HepG2 (cell line): ENCODE data around the gene ABCA2. TPM values are rescaled to one million over a fixed set of nuclear protein-coding genes. Genes with fewer than 3 reads are reported as not detected.

ENCODE experiments used
- ATAC-seq: fragments of 200-7000 bp; cut with Tn5 transposase; 3 replicates; pipeline ENCODE4 v1.9.1; 2020; ENCODE audit warnings: mild to moderate bottlenecking, moderate library complexity
- BruUV-seq: library from RNA; stranded (reverse); fragments of 400-500 nt; replicated peaks from 2 replicates; lab custom pipeline; 2021; lab: Mats Ljungman, UMichigan
- CTCF ChIA-PET: fragments of 300-600 bp; formaldehyde crosslinking; extraction: SDS; loops from one replicate; lab custom pipeline; 2021; ENCODE audit warnings: low total read pairs, inconsistent platforms, low intra/inter-chr PET ratio; lab: Yijun Ruan, JAX
- POLR2A ChIA-PET: fragments of 350-600 bp; sonication (Branson Sonifier 250); formaldehyde crosslinking; loops from one replicate; lab custom pipeline; 2020; ENCODE audit warnings: antibody characterized with exemption, inconsistent platforms; lab: Yijun Ruan, JAX
- DNase-seq: peaks from one replicate; pipeline ENCODE4 v3.0.0-alpha.2; 2015; ENCODE audit warnings: low spot score
- FAIRE-seq: peaks from 3 replicates; lab custom pipeline; 2011; peaks lifted over from hg19 to GRCh38; lab: Jason Lieb, UNC
- H2AFZ ChIP-seq: one replicate; pipeline ENCODE4 v1.6.1; 2011; ENCODE audit warnings: low read length, inconsistent platforms
- H3K27ac ChIP-seq: fragments of 300-600 bp; 3 replicates; pipeline ENCODE4 v1.8.0; 2011; ENCODE audit warnings: mixed run types, mild to moderate bottlenecking, mixed read lengths, low read length, inconsistent platforms; ENCODE audit not compliant: insufficient read depth; ENCODE audit errors: extremely low read length
- H3K27me3 ChIP-seq, 2 experiments: fragments of 200-600 bp in 1 of 2; 2 replicates in 1 of 2; 3 replicates in 1 of 2; pipeline versions ENCODE4 v1.6.0 to v1.8.0; 2011; ENCODE audit warnings: low read length in 2 of 2, mild to moderate bottlenecking in 2 of 2, moderate library complexity in 2 of 2, inconsistent platforms in 1 of 2; ENCODE audit not compliant: insufficient read depth in 2 of 2, control insufficient read depth in 1 of 2
- H3K36me3 ChIP-seq, 2 experiments: fragments of 200-600 bp in 1 of 2; replicated peaks in 1 of 2; 2 replicates in 1 of 2; 3 replicates in 1 of 2; pipeline versions ENCODE4 v1.5.1 to v1.8.0; 2011; ENCODE audit warnings: low read length in 2 of 2, inconsistent platforms in 1 of 2; ENCODE audit not compliant: insufficient read depth in 2 of 2, control insufficient read depth in 1 of 2
- H3K4me1 ChIP-seq: 2 replicates; pipeline ENCODE4 v1.5.1; 2012; ENCODE audit warnings: low read length, inconsistent platforms; ENCODE audit not compliant: insufficient read depth
- H3K4me2 ChIP-seq: 2 replicates; pipeline ENCODE4 v1.6.0; 2011; ENCODE audit warnings: low read depth, low read length, inconsistent platforms
- H3K4me3 ChIP-seq, 3 experiments: fragments of 200-600 bp in 1 of 3; sonication (generic), shearing (Covaris generic) in 1 of 3; replicated peaks in 1 of 3; 2 replicates each; pipeline ENCODE4 v1.5.1; 2011 to 2016; ENCODE audit warnings: low read length in 3 of 3, inconsistent platforms in 2 of 3, low read depth in 2 of 3, mild to moderate bottlenecking in 2 of 3, control low read depth in 1 of 3, mixed read lengths in 1 of 3; ENCODE audit not compliant: insufficient read depth in 1 of 3
- H3K79me2 ChIP-seq: one replicate; pipeline ENCODE4 v1.6.1; 2011; ENCODE audit warnings: low read length, inconsistent platforms; ENCODE audit not compliant: insufficient read depth
- H3K9ac ChIP-seq: 2 replicates; pipeline ENCODE4 v1.6.0; 2011; ENCODE audit warnings: mild to moderate bottlenecking, low read depth, low read length, inconsistent platforms; ENCODE audit not compliant: insufficient read depth
- H3K9me3 ChIP-seq: 2 replicates; pipeline ENCODE4 v1.5.1; 2012; ENCODE audit warnings: mild to moderate bottlenecking, low read length
- H4K20me1 ChIP-seq: 2 replicates; pipeline ENCODE4 v1.6.0; 2011; ENCODE audit warnings: inconsistent platforms, mild to moderate bottlenecking, low read length, moderate library complexity; ENCODE audit not compliant: insufficient read depth
- ELF4 ChIP-seq: sonication (generic); formaldehyde crosslinking; IDR thresholded peaks from 2 replicates; pipeline ENCODE4 v1.5.0; 2020; ENCODE audit warnings: missing genetic modification reagents, mild to moderate bottlenecking, moderate library complexity, borderline replicate concordance
- FOSL1 ChIP-seq: sonication (generic); formaldehyde crosslinking; IDR thresholded peaks from 2 replicates; pipeline ENCODE4 v1.9.0; 2021; ENCODE audit warnings: missing genetic modification reagents, borderline replicate concordance
- MATR3 ChIP-seq: sonication (generic); formaldehyde crosslinking; IDR thresholded peaks from 2 replicates; pipeline ENCODE4 v1.4.0; 2020; ENCODE audit warnings: missing genetic modification reagents
- MAZ ChIP-seq, 2 experiments: sonication (generic) in 1 of 2; formaldehyde crosslinking in 1 of 2; IDR thresholded peaks; 2 replicates each; pipeline versions ENCODE4 v1.5.0 to v1.6.1; 2012 to 2020; ENCODE audit warnings: low read depth in 2 of 2, mild to moderate bottlenecking in 2 of 2, borderline replicate concordance in 1 of 2, improper control_type of control experiment in 1 of 2, low read length in 1 of 2, missing genetic modification reagents in 1 of 2, moderate library complexity in 1 of 2
- MBNL3 ChIP-seq: fragments of 250-450 bp; sonication (Bioruptor Pico); conservative IDR thresholded peaks from 2 replicates; pipeline ENCODE4 v1.8.0; 2022; ENCODE audit warnings: mild to moderate bottlenecking, inconsistent platforms
- PHF20 ChIP-seq: sonication (generic); formaldehyde crosslinking; IDR thresholded peaks from 2 replicates; pipeline ENCODE4 v1.5.0; 2020; ENCODE audit warnings: mild to moderate bottlenecking, missing genetic modification reagents
- RFXAP ChIP-seq: sonication (generic); formaldehyde crosslinking; IDR thresholded peaks from 2 replicates; pipeline ENCODE4 v1.4.0; 2020; ENCODE audit warnings: missing genetic modification reagents, borderline replicate concordance
- SAP130 ChIP-seq: IDR thresholded peaks from 2 replicates; pipeline ENCODE4 v1.6.1; 2016; ENCODE audit warnings: low read depth
- SMYD3 ChIP-seq: sonication (generic); formaldehyde crosslinking; IDR thresholded peaks from 2 replicates; pipeline ENCODE4 v1.8.1; 2023; ENCODE audit warnings: mild to moderate bottlenecking, missing genetic modification reagents
- TBX2 ChIP-seq: sonication (generic); formaldehyde crosslinking; IDR thresholded peaks from 2 replicates; pipeline ENCODE4 v1.5.0; 2020; ENCODE audit warnings: missing genetic modification reagents, mild to moderate bottlenecking, borderline replicate concordance
- ZBTB38 ChIP-seq: sonication (generic); formaldehyde crosslinking; IDR thresholded peaks from 2 replicates; pipeline ENCODE4 v1.5.1; 2020; ENCODE audit warnings: mild to moderate bottlenecking, missing genetic modification reagents
- ZNF441 ChIP-seq: sonication (generic); formaldehyde crosslinking; IDR thresholded peaks from 2 replicates; pipeline ENCODE4 v1.7.0; 2021; ENCODE audit warnings: missing genetic modification reagents, borderline replicate concordance
- ZNF607 ChIP-seq: sonication (generic); formaldehyde crosslinking; IDR thresholded peaks from 2 replicates; pipeline ENCODE4 v1.5.1; 2020; ENCODE audit warnings: missing genetic modification reagents, mild to moderate bottlenecking, borderline replicate concordance
- WGBS: methylation state at CpG from one replicate; pipeline ENCODE4 v1.1.6; 2017; ENCODE audit warnings: low lambda C conversion rate; 5-methylcytosine and 5-hydroxymethylcytosine counted together
- in situ Hi-C: cut with HindIII; loops from 2 replicates; pipeline ENCODE4 v1.10.0; 2017; ENCODE audit warnings: low pct_unique_long_range_greater_than_20kb; ENCODE audit not compliant: extremely low pct_ligation_motif_present
- intact Hi-C: fragments of 100-400 bp; cut with micrococcal nuclease; formaldehyde crosslinking; loops from one replicate; pipeline ENCODE4 v1.10.0; 2022; ENCODE audit not compliant: unreplicated experiment
- polyA plus RNA-seq, 8 experiments: library from polyadenylated mRNA; depleted of rRNA in 3 of 8; stranded (reverse) in 7 of 8; unstranded in 1 of 8; fragments of >200 nt; fragmentation: Illumina TruSeq in 4 of 8; extraction: Trizol in 4 of 8; gene quantifications; 2 replicates each; pipeline versions ENCODE4 v1.2.1 to v1.2.3, GENCODE V29; 2011 to 2016; ENCODE audit warnings: low read depth in 4 of 8, missing spikeins in 1 of 8, mixed read lengths in 1 of 8; ENCODE audit not compliant: insufficient read depth in 1 of 8
- total RNA-seq, 5 experiments: library from RNA; depleted of rRNA; stranded (reverse); fragments of >200 nt; fragmentation: Illumina TruSeq; extraction: Trizol; gene quantifications; 2 replicates each; pipeline ENCODE4 v1.2.3, GENCODE V29; 2016; ENCODE audit warnings: low read depth in 1 of 5
- TF ChIP-seq, protein P1 (sequence below): sonication (generic); formaldehyde crosslinking; IDR thresholded peaks from 2 replicates; pipeline ENCODE4 v1.5.0; 2020; ENCODE audit warnings: mild to moderate bottlenecking, missing genetic modification reagents
- TF ChIP-seq, protein P2 (sequence below): sonication (generic); formaldehyde crosslinking; IDR thresholded peaks from 2 replicates; pipeline ENCODE4 v1.5.0; 2020; ENCODE audit warnings: mild to moderate bottlenecking, missing genetic modification reagents, borderline replicate concordance

ABCA2 gene
- total and polyA plus RNA-seq, 2 of the 13 experiments (the other 11 are each of a cell fraction or from before 2014, with no cell fraction given): 2.9 to 19.2 TPM

DNA sequence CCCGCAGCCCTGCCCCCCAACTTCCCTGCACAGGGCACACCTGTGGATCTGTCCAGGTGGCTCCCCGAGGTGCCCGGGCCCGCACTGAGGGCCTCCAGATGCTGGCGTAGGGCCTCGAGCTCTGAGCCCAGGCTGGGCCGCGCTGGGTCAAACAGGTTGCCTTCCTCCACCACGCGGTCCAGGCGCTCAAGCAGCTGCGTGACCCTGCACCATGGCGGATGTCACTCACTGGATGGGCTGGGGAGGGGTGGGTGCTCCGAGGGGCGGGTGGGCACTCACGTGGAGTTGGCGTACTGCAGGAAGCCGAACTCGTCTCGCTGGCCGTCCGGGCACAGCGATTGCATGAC lies 5.4 kb downstream of the ABCA2 start (continued):
- TF ChIP-seq, protein P1, sequence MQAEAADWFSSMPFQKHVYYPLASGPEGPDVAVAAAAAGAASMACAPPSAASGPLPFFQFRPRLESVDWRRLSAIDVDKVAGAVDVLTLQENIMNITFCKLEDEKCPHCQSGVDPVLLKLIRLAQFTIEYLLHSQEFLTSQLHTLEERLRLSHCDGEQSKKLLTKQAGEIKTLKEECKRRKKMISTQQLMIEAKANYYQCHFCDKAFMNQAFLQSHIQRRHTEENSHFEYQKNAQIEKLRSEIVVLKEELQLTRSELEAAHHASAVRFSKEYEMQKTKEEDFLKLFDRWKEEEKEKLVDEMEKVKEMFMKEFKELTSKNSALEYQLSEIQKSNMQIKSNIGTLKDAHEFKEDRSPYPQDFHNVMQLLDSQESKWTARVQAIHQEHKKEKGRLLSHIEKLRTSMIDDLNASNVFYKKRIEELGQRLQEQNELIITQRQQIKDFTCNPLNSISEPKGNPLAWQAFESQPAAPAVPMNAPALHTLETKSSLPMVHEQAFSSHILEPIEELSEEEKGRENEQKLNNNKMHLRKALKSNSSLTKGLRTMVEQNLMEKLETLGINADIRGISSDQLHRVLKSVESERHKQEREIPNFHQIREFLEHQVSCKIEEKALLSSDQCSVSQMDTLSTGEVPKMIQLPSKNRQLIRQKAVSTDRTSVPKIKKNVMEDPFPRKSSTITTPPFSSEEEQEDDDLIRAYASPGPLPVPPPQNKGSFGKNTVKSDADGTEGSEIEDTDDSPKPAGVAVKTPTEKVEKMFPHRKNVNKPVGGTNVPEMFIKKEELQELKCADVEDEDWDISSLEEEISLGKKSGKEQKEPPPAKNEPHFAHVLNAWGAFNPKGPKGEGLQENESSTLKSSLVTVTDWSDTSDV (CRISPR knock-in tag): 0 out of 2 replicates have a peak, but pooled peaks have one; percentile 11
- no peak for TF ChIP-seq PHF20 (CRISPR knock-in tag)
- no peak for TF ChIP-seq ELF4 (CRISPR knock-in tag)
- TF ChIP-seq MATR3: no peak

DNA sequence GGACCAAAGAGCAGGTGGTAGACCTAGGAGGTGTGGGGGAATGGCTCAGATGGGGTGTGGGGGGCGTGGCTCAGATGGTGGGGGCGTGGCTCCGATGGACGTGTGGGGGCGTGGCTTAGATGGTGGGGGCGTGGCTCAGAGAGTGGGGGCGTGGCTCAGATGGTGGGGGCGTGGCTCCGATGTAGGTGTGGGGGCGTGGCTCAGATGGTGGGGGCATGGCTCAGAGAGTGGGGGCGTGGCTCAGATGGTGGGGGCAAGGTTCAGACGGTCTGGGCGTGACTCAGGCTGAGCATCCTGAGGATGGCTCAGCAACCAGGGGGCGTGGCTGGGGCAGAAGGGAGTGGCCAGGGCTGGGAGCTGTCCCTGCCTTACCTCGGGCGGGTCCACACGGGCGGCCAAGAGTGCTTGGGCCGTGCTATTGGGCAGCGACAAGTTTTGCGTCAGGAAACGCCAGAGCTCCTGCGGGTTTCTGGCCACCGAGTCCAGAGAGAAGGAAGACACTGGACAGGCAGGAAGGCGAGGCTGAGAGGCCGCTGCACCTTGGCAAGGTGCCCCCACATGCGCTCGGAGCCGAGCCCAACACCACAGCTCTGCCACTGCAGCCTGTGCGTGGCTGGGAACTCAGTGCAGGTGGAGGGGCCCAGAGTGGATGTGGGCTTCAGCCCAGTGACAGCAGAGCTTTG lies 5.9 kb downstream of the ABCA2 start:
- Histone ChIP-seq H3K27me3 (no peaks in the 10 kb centered on the region; a peak in 1 of 5 replicates), H3K4me2 (peak overlapping the region; percentile 45; the same call in 1 of the 2 replicates), H4K20me1 (no peaks in the 10 kb centered on the region), H3K9ac (peak overlapping the region; percentile 11; the same call in 1 of the 2 replicates), H3K9me3 (no peaks in the 10 kb centered on the region), H3K4me3 (no peak overlapping the region; a peak in 1 of 6 replicates), H3K79me2 (no peaks in the 10 kb centered on the region), H3K36me3 (no peaks in the 10 kb centered on the region), H2AFZ (no peak overlapping the region), H3K4me1 (peaks cover 56% of the 10 kb centered on the region), H3K27ac (peak overlapping the region; percentile 36)
- in situ Hi-C loops (no loop called here), intact Hi-C loops (no loop called here)
- BruUV-seq: no TSS peak
- 31% methylated on average over 15 of the region's 30 CpGs for WGBS
- peak; percentile 90 for FAIRE-seq
- DNase-seq: peak; percentile 88
- ChIA-PET CTCF (no interaction called here), POLR2A (interaction anchor here (0.7 to 1.7 kb wide), 8 partner anchors 10 to 222 kb away, joined by 3 to 6 read pairs (median 4); partner anchors contain the start of genes CLIC3, FUT7 and PAXX)
- ATAC-seq: peak; percentile 84
- TF ChIP-seq ZNF441 (CRISPR knock-in tag): no peak
- TF ChIP-seq FOSL1: no peak
- no peak for TF ChIP-seq RFXAP (CRISPR knock-in tag)
- no peak for TF ChIP-seq SMYD3 (CRISPR knock-in tag)
- peak; percentile 92; the same call in 1 of the 2 replicates for TF ChIP-seq MAZ (IDR thresholded peaks at IDR 0.05; ENCODE audit: borderline replicate concordance, low read depth, low read length)
- peak; percentile 38; the same call in 1 of the 2 replicates for TF ChIP-seq MAZ (CRISPR knock-in tag; IDR thresholded peaks at IDR 0.05; ENCODE audit: low read depth)
- TF ChIP-seq SAP130: peak; percentile 72
- TF ChIP-seq ZNF607 (CRISPR knock-in tag): no peak
- TF ChIP-seq ZBTB38 (CRISPR knock-in tag): peak; percentile 56; the same call in 1 of the 2 replicates
- no peak for TF ChIP-seq MBNL3 (CRISPR knock-in tag)
- TF ChIP-seq, protein P2, sequence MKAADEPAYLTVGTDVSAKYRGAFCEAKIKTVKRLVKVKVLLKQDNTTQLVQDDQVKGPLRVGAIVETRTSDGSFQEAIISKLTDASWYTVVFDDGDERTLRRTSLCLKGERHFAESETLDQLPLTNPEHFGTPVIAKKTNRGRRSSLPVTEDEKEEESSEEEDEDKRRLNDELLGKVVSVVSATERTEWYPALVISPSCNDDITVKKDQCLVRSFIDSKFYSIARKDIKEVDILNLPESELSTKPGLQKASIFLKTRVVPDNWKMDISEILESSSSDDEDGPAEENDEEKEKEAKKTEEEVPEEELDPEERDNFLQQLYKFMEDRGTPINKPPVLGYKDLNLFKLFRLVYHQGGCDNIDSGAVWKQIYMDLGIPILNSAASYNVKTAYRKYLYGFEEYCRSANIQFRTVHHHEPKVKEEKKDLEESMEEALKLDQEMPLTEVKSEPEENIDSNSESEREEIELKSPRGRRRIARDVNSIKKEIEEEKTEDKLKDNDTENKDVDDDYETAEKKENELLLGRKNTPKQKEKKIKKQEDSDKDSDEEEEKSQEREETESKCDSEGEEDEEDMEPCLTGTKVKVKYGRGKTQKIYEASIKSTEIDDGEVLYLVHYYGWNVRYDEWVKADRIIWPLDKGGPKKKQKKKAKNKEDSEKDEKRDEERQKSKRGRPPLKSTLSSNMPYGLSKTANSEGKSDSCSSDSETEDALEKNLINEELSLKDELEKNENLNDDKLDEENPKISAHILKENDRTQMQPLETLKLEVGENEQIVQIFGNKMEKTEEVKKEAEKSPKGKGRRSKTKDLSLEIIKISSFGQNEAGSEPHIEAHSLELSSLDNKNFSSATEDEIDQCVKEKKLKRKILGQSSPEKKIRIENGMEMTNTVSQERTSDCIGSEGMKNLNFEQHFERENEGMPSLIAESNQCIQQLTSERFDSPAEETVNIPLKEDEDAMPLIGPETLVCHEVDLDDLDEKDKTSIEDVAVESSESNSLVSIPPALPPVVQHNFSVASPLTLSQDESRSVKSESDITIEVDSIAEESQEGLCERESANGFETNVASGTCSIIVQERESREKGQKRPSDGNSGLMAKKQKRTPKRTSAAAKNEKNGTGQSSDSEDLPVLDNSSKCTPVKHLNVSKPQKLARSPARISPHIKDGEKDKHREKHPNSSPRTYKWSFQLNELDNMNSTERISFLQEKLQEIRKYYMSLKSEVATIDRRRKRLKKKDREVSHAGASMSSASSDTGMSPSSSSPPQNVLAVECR: peak; percentile 38; the same call in 1 of the 2 replicates
- peak; percentile 49; the same call in 1 of the 2 replicates for TF ChIP-seq TBX2 (CRISPR knock-in tag)
